Measurements from ENCODE around the gene EDN3.

EDN3 gene

DNA sequence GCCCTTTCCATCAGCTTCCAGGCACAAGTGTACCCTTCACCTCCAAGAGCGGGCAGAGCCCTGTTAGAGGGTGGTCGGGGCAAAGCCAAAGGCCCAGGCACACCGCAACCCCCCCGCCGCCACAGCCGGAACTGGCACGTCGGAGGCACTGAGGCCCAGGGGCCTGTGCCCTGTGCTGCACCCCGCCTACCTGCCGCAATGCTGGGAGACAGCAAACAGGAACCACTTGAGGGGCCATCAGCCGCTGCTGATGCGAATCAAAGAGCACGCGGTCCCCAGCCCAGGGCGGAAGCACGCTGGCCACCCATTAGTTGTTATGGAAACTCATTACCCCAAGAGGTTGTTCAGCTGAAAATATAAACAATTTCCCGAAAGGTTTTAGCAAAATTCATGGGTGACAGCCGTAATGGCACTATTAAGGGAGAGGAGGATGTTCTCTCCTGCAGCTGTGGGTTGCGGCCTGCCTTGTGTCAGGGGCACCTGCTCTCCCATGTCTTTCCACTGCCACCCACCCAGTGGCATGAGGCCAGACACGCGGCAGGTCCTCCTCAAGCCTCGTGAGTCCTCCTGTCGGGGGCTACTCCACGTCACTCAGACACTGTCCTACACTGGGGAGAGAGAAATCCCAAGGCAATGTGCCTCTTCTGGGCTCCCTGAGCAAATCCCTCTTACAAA is 65.3 kb downstream of the EDN3 start:
- DNase-seq, result no peak

- no peak for DNase-seq
Measured at GRCh38 chr20:59371431-59371830, 71.0 kb downstream of the EDN3 start.

- DNase-seq, result no peak
Measured at GRCh38 chr20:59374261-59374660, 73.8 kb downstream of the EDN3 start.

- DNase-seq, result no peak
Measured at GRCh38 chr20:59375541-59375940, 75.1 kb downstream of the EDN3 start.
